Liver (tissue), 9 donors: ENCODE data around the gene USP17L10. TPM values are rescaled to one million over a fixed set of nuclear protein-coding genes. Genes with fewer than 3 reads are reported as not detected.
"Not testable (repeated sequence)": the region's sequence is repeated elsewhere in the genome, so short reads cannot be mapped to it uniquely, and the experiment has no call there.

ENCODE experiments used
- DNase-seq: peaks from one replicate; pipeline ENCODE4 v3.0.0-alpha.2; 2017; ENCODE audit warnings: low spot score
- H3K27ac ChIP-seq, 2 donors: one replicate each; pipeline ENCODE4 v1.7.0; 2013; ENCODE audit warnings: inconsistent platforms in 2 of 2, low read length in 2 of 2, control low read depth in 1 of 2, low read depth in 1 of 2, mild to moderate bottlenecking in 1 of 2
- H3K27me3 ChIP-seq, 4 donors: one replicate each; pipeline versions ENCODE4 v1.6.1 to v1.7.0; 2013; ENCODE audit warnings: low read length in 3 of 4, inconsistent platforms in 1 of 4, mild to moderate bottlenecking in 1 of 4, moderate library complexity in 1 of 4; ENCODE audit not compliant: control insufficient read depth in 4 of 4, insufficient read depth in 4 of 4
- H3K36me3 ChIP-seq, 4 donors: one replicate each; pipeline versions ENCODE4 v1.6.1 to v1.7.0; 2013; ENCODE audit warnings: low read length in 3 of 4, mild to moderate bottlenecking in 3 of 4, low read depth in 1 of 4, moderate library complexity in 1 of 4; ENCODE audit not compliant: control insufficient read depth in 4 of 4, insufficient read depth in 3 of 4
- H3K4me1 ChIP-seq, 4 donors: one replicate each; pipeline versions ENCODE4 v1.6.1 to v1.7.0; 2013; ENCODE audit warnings: low read length in 3 of 4, mild to moderate bottlenecking in 3 of 4, moderate library complexity in 1 of 4; ENCODE audit not compliant: control insufficient read depth in 4 of 4, insufficient read depth in 4 of 4
- H3K4me3 ChIP-seq, 3 donors: one replicate each; pipeline versions ENCODE4 v1.6.1 to v1.7.0; 2013; ENCODE audit warnings: low read length in 3 of 3, control low read depth in 1 of 3, low read depth in 1 of 3, mild to moderate bottlenecking in 1 of 3
- H3K9ac ChIP-seq, 2 donors: one replicate each; pipeline ENCODE4 v1.7.0; 2013; ENCODE audit warnings: low read length in 2 of 2, mild to moderate bottlenecking in 2 of 2, moderate library complexity in 2 of 2, control low read depth in 1 of 2, low read depth in 1 of 2
- H3K9me3 ChIP-seq, 4 donors: one replicate each; pipeline versions ENCODE4 v1.6.1 to v1.7.0; 2013; ENCODE audit warnings: low read length in 3 of 4; ENCODE audit not compliant: control insufficient read depth in 4 of 4
- RAD21 ChIP-seq, 2 donors: IDR thresholded peaks; 2 replicates each; pipeline ENCODE4 v1.6.1; 2016; ENCODE audit warnings: antibody characterized with exemption in 2 of 2, mild to moderate bottlenecking in 2 of 2
- whole genome bisulfite sequencing: extraction: QIAGEN DNeasy Blood & Tissue Kit; methylation state at CpG from one replicate; pipeline ENCODE4 v1.1.7; 2013; 5-methylcytosine and 5-hydroxymethylcytosine counted together
- polyA plus RNA-seq, 2 donors: library from polyadenylated mRNA; stranded (reverse) in 1 of 2; unstranded in 1 of 2; fragments of 200-250 nt in 1 of 2; fragments of >200 nt in 1 of 2; fragmentation: Nextera tagmentation in 1 of 2; extraction: Ambion mirVana in 1 of 2; gene quantifications; one replicate each; pipeline versions ENCODE4 v1.2.1 to v1.2.3, GENCODE V29; 2013 to 2015
- total RNA-seq, 2 donors: library from RNA; depleted of rRNA; stranded (reverse); fragments of >200 nt; gene quantifications; one replicate each; pipeline ENCODE4 v1.2.3, GENCODE V29; 2014
- TF ChIP-seq, protein P1 (sequence below): fragments of 150-350 bp; IDR thresholded peaks from 2 replicates; pipeline ENCODE4 v1.5.1; 2017; ENCODE audit warnings: improper control_type of control experiment, low read depth, low read length; ENCODE audit not compliant: missing input control
- donor health status: healthy.
- donor health status: healthy.
- donor health status: healthy.
- donor health status: healthy.
- donor health status: healthy.

The USP17L10 gene, protein sequence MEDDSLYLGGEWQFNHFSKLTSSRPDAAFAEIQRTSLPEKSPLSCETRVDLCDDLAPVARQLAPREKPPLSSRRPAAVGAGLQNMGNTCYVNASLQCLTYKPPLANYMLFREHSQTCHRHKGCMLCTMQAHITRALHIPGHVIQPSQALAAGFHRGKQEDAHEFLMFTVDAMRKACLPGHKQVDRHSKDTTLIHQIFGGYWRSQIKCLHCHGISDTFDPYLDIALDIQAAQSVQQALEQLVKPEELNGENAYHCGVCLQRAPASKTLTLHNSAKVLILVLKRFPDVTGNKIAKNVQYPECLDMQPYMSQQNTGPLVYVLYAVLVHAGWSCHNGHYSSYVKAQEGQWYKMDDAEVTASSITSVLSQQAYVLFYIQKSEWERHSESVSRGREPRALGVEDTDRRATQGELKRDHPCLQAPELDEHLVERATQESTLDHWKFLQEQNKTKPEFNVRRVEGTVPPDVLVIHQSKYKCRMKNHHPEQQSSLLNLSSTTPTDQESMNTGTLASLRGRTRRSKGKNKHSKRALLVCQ
- total RNA-seq (not detected), polyA plus RNA-seq (not detected)

DNA sequence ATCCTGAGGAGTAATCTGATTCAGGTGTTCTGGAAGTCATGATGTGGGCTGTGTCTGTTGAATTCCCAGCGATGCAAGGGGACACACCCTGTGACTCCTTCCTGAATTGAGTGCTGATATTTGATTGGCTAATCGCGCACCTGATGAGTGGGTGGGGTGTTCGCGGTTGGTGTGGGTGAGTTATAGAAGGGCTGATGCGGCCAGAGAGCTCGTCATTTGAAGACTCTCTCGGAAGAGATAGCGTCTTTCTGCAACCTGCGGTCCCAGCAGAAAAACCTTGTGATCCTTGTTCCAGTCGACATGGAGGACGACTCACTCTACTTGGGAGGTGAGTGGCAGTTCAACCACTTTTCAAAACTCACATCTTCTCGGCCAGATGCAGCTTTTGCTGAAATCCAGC lies at the start of gene USP17L10:
USP17L10 (plus strand) TSS at position 301 of the 400 bp plus-strand sequence; CDS start at position 301, 0 bp downstream.
- not testable (repeated sequence) for DNase-seq, H3K9ac ChIP-seq, H3K4me3 ChIP-seq, H3K4me1 ChIP-seq, H3K9me3 ChIP-seq, H3K36me3 ChIP-seq, H3K27ac ChIP-seq, H3K27me3 ChIP-seq
- WGBS: 83% methylated on average over 13 of the region's 13 CpGs

DNA sequence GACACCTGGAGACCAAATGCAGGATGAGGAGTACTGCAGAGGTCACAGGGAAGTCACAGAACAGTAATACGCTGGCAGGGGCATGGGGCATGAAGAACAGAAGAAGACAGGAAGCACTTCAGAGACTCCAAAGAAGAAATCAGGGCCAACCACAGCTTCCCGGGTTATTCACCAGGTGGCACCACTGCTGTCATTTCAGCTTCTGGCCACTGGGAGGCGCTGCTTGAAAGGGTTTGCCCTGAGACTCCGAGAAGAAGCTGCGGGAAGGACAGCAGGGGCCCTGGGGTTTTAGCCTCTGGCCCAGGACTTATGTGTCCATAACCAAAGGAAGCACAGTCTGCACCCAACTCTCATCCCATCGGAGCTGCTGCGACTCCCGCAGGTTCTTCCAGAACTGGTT lies 44.5 kb upstream of the USP17L10 start:
- 25% methylated on average over 8 of the region's 8 CpGs for whole genome bisulfite sequencing
- not testable (repeated sequence) for H3K9ac ChIP-seq, H3K27ac ChIP-seq, DNase-seq, H3K27me3 ChIP-seq, H3K36me3 ChIP-seq, H3K4me3 ChIP-seq, H3K9me3 ChIP-seq, H3K4me1 ChIP-seq
- TF ChIP-seq, protein P1, sequence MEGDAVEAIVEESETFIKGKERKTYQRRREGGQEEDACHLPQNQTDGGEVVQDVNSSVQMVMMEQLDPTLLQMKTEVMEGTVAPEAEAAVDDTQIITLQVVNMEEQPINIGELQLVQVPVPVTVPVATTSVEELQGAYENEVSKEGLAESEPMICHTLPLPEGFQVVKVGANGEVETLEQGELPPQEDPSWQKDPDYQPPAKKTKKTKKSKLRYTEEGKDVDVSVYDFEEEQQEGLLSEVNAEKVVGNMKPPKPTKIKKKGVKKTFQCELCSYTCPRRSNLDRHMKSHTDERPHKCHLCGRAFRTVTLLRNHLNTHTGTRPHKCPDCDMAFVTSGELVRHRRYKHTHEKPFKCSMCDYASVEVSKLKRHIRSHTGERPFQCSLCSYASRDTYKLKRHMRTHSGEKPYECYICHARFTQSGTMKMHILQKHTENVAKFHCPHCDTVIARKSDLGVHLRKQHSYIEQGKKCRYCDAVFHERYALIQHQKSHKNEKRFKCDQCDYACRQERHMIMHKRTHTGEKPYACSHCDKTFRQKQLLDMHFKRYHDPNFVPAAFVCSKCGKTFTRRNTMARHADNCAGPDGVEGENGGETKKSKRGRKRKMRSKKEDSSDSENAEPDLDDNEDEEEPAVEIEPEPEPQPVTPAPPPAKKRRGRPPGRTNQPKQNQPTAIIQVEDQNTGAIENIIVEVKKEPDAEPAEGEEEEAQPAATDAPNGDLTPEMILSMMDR: peak; percentile 27
- peak in 1 of 2 donors; percentile 50 for TF ChIP-seq RAD21 (IDR thresholded peaks at IDR 0.05)

- H3K27ac ChIP-seq, H3K27me3 ChIP-seq, H3K9ac ChIP-seq, H3K4me1 ChIP-seq, DNase-seq, H3K9me3 ChIP-seq, H3K4me3 ChIP-seq, H3K36me3 ChIP-seq: not testable (repeated sequence)
- 73% methylated on average over 10 of the region's 11 CpGs for WGBS
Measured at GRCh38 chr4:9169791-9170459, 40.5 kb upstream of the USP17L10 start, which contains the start of gene FAM90A26. TSS of gene FAM90A26 (plus strand) at chr4:9170409. CDS start at chr4:9173173, 2,764 bp downstream.

DNA sequence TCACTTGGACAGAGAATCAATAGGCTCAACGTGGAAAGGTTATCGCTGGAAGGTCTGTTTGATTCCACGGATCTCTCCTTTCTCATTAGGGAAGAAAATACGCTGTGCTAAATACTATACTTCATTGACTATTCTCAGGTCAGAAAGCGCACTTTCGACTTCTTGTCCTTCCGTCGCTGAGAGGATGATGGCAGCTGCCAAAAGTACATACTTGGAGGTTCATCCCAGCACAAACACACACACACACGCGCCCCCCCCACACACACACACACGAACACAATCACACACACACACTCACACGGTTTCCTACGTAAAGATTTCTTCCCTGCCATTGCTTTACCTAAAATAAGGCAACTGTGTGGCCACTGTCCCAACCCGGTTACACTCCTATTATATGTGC lies 4.2 kb downstream of the USP17L10 start:
- H3K36me3 ChIP-seq, DNase-seq, H3K27ac ChIP-seq, H3K4me3 ChIP-seq, H3K4me1 ChIP-seq, H3K9me3 ChIP-seq, H3K9ac ChIP-seq, H3K27me3 ChIP-seq: not testable (repeated sequence)
- 76% methylated on average over 11 of the region's 14 CpGs for WGBS

DNA sequence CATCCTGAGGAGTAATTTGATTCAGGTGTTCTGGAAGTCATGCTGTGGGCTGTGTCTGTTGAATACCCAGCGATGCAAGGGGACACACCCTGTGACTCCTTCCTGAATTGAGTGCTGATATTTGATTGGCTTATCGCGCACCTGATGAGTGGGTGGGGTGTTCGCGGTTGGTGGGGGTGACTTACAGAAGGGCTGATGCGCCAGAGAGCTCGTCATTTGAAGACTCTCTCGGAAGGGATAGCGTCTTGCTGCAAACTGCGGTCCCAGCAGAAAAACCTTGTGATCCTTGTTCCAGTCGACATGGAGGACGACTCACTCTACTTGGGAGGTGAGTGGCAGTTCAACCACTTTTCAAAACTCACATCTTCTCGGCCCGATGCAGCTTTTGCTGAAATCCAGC lies 4.6 kb downstream of the USP17L10 start, which contains the start of gene USP17L11:
USP17L11 (plus strand) TSS at position 301 of the 400 bp plus-strand sequence; CDS start at position 301, 0 bp downstream.
- H3K4me3 ChIP-seq, DNase-seq, H3K9ac ChIP-seq, H3K36me3 ChIP-seq, H3K27me3 ChIP-seq, H3K27ac ChIP-seq, H3K4me1 ChIP-seq, H3K9me3 ChIP-seq: not testable (repeated sequence)
- WGBS: 91% methylated on average over 10 of the region's 14 CpGs

- not testable (repeated sequence) for H3K27me3 ChIP-seq, H3K9ac ChIP-seq, H3K36me3 ChIP-seq, H3K9me3 ChIP-seq, H3K4me3 ChIP-seq, DNase-seq, H3K4me1 ChIP-seq, H3K27ac ChIP-seq
- WGBS: no CpG with 5 or more reads among the region's 13 CpGs
Measured at GRCh38 chr4:9219852-9220251, 9.4 kb downstream of the USP17L10 start, which contains the start of gene USP17L12. TSS of gene USP17L12 (plus strand) at chr4:9220152. CDS start at chr4:9220152, 0 bp downstream.

DNA sequence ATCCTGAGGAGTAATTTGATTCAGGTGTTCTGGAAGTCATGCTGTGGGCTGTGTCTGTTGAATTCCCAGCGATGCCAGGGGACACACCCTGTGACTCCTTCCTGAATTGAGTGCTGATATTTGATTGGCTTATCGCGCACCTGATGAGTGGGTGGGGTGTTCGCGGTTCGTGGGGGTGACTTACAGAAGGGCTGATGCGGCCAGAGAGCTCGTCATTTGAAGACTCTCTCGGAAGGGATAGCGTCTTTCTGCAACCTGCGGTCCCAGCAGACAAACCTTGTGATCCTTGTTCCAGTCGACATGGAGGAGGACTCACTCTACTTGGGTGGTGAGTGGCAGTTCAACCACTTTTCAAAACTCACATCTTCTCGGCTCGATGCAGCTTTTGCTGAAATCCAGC lies 14.1 kb downstream of the USP17L10 start, which contains the start of gene USP17L13:
USP17L13 (plus strand) TSS at position 301 of the 400 bp plus-strand sequence; CDS start at position 301, 0 bp downstream.
- no CpG with 5 or more reads among the region's 14 CpGs for WGBS

More for the DNA sequence above, 14.1 kb downstream of the USP17L10 start, which contains the start of gene USP17L13:
- DNase-seq, H3K9me3 ChIP-seq, H3K27me3 ChIP-seq, H3K4me1 ChIP-seq, H3K36me3 ChIP-seq, H3K27ac ChIP-seq, H3K4me3 ChIP-seq, H3K9ac ChIP-seq: not testable (repeated sequence)
